Transverse colon (tissue), 4 donors: Measurements from ENCODE around the gene ECEL1. TPM values are rescaled to one million over a fixed set of nuclear protein-coding genes. Genes with fewer than 3 reads are reported as not detected.
"Not testable (repeated sequence)": the region's sequence is repeated elsewhere in the genome, so short reads cannot be mapped to it uniquely, and the experiment has no call there.

Experiments
- DNase-seq: peaks from one replicate; pipeline ENCODE4 v3.0.0-alpha.2; 2019
- H3K27ac ChIP-seq, 4 donors: fragments of 200-600 bp; sonication (generic); 2 replicates each; pipeline ENCODE4 v1.5.1; 2016 to 2018; ENCODE audit warnings: inconsistent platforms in 4 of 4
- H3K27me3 ChIP-seq: fragments of 200-600 bp; sonication (generic); 2 replicates; pipeline ENCODE4 v1.5.1; 2017; ENCODE audit warnings: inconsistent platforms
- H3K36me3 ChIP-seq, 4 donors: fragments of 200-600 bp; sonication (generic); 2 replicates each; pipeline ENCODE4 v1.5.1; 2017 to 2019; ENCODE audit warnings: inconsistent platforms in 4 of 4
- H3K4me1 ChIP-seq, 4 donors: fragments of 200-600 bp; sonication (generic); 2 replicates each; pipeline ENCODE4 v1.5.1; 2017 to 2020; ENCODE audit warnings: inconsistent platforms in 4 of 4
- H3K4me3 ChIP-seq, 4 donors: fragments of 200-600 bp; sonication (generic); 1 replicate in 1 of 4; 2 replicates in 3 of 4; pipeline versions ENCODE4 v1.5.1 to v1.6.1; 2017 to 2019; ENCODE audit warnings: inconsistent platforms in 4 of 4
- H3K9me3 ChIP-seq, 2 donors: fragments of 200-600 bp; sonication (generic); 2 replicates each; pipeline ENCODE4 v1.5.1; 2017 to 2019; ENCODE audit warnings: inconsistent platforms in 2 of 2
- EP300 ChIP-seq: sonication (generic); formaldehyde crosslinking; IDR thresholded peaks from one replicate; pipeline ENCODE4 v1.6.1; 2017; ENCODE audit warnings: antibody characterized with exemption, low read depth
- POLR2A ChIP-seq: fragments of 450-650 bp; IDR thresholded peaks from one replicate; pipeline ENCODE4 v1.6.1; 2016; ENCODE audit warnings: antibody characterized with exemption, mild to moderate bottlenecking, moderate library complexity
- POLR2AphosphoS5 ChIP-seq, 3 donors: sonication (generic); formaldehyde crosslinking; IDR thresholded peaks; one replicate each; pipeline ENCODE4 v1.6.1; 2016; ENCODE audit warnings: antibody characterized with exemption in 3 of 3
- WGBS, 2 donors: methylation state at CpG; one replicate each; pipeline ENCODE4 v1.1.5; 2018; ENCODE audit warnings: low coverage in 1 of 2; 5-methylcytosine and 5-hydroxymethylcytosine counted together
- in situ Hi-C, 4 donors: fragments of 200-750 bp; cut with MboI; loops; one replicate each; pipeline versions ENCODE4 v1.15.0 to v1.15.1; 2017; ENCODE audit warnings: low sequenced_read_pairs in 3 of 4, low pct_ligation_motif_present in 1 of 4, low pct_unique_long_range_greater_than_20kb in 1 of 4
- intact Hi-C: fragments of 100-400 bp; cut with DNase I; formaldehyde crosslinking; loops from one replicate; pipeline ENCODE4 v1.15.1; 2023; ENCODE audit warnings: low total_unique reads
- total RNA-seq, 4 donors: library from RNA; depleted of rRNA; stranded (reverse); fragments of >200 nt; gene quantifications; one replicate each; pipeline ENCODE4 v1.1.0, GENCODE V29; 2016
- TF ChIP-seq, protein P1 (sequence below), 5 experiments: fragments of 200-600 bp in 3 of 5; fragments of 450-650 bp in 2 of 5; sonication (generic) in 3 of 5; IDR thresholded peaks; 1 replicate in 2 of 5; 2 replicates in 3 of 5; pipeline ENCODE4 v1.5.1; 2016 to 2017; ENCODE audit warnings: antibody characterized with exemption in 5 of 5, inconsistent platforms in 3 of 5, mild to moderate bottlenecking in 2 of 5, moderate library complexity in 1 of 5

ECEL1 gene
- total RNA-seq, 4 donors from 2014 or later, result not detected

DNA sequence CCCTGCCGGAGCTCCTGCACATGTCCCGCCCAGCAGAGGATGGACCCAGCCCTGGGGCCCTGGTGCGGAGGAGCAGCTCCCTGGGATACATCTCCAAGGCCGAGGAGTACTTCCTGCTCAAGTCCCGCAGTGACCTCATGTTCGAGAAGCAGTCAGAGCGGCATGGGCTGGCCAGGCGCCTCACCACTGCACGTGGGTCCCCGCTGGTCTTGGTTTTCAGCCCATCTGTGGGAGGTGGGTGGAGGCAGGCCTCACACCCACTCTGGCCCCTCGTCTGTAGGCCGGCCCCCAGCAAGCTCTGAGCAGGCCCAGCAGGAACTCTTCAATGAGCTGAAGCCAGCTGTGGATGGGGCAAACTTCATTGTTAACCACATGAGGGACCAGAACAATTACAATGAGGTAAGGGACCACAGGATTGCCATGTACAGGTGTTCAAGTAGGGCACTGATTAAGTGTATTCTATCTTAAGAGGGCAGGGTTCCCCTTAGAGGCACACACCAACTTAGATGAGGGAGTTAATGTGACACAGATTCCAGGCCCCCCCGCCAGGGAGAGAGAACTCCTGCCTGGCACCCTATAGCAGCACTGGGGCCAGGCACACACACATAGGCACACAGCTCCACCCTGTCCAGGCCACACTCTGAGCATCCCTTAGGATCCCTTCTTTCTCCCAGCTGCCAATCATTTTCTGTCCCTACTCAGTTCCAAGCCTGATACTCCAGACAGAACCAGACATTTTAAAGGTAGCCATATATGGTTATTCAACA, 46.5 kb upstream of the ECEL1 start:
- in situ Hi-C loops, result no loop called here

GRCh38 chr2:232532821-232533220, 45.2 kb upstream of the ECEL1 start:
- H3K27me3 ChIP-seq, result peaks cover 16% of the 10 kb centered on the region
- intact Hi-C loops, H3K27ac ChIP-seq, H3K36me3 ChIP-seq, H3K4me1 ChIP-seq, H3K4me3 ChIP-seq, H3K9me3 ChIP-seq, in situ Hi-C loops, DNase-seq: not testable (repeated sequence)
- whole genome bisulfite sequencing, 2 donors, result 87% methylated on average over 7 of the region's 7 CpGs; no CpG with 5 or more reads in 1 of the 2 donors

More for the DNA sequence above, 46.5 kb upstream of the ECEL1 start:
- H3K27me3 ChIP-seq, result peaks cover 25% of the 10 kb centered on the region
- H3K27ac ChIP-seq, result no peak overlapping the region
- TF ChIP-seq EP300, result no peak
- no peak for TF ChIP-seq POLR2A
- TF ChIP-seq, protein P1, sequence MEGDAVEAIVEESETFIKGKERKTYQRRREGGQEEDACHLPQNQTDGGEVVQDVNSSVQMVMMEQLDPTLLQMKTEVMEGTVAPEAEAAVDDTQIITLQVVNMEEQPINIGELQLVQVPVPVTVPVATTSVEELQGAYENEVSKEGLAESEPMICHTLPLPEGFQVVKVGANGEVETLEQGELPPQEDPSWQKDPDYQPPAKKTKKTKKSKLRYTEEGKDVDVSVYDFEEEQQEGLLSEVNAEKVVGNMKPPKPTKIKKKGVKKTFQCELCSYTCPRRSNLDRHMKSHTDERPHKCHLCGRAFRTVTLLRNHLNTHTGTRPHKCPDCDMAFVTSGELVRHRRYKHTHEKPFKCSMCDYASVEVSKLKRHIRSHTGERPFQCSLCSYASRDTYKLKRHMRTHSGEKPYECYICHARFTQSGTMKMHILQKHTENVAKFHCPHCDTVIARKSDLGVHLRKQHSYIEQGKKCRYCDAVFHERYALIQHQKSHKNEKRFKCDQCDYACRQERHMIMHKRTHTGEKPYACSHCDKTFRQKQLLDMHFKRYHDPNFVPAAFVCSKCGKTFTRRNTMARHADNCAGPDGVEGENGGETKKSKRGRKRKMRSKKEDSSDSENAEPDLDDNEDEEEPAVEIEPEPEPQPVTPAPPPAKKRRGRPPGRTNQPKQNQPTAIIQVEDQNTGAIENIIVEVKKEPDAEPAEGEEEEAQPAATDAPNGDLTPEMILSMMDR (IDR thresholded peaks at IDR 0.05), result no peak
- no peak for TF ChIP-seq POLR2AphosphoS5 (IDR thresholded peaks at IDR 0.05)
- WGBS, 2 donors, result 86 to 90% methylated on average over 1 to 9 of the region's 13 CpGs
- intact Hi-C loops, result no loop called here
- H3K9me3 ChIP-seq, result no peaks in the 10 kb centered on the region
- no peak overlapping the region for H3K4me3 ChIP-seq
- DNase-seq, result no peak
- no peaks in the 10 kb centered on the region for H3K36me3 ChIP-seq
- no peaks in the 10 kb centered on the region for H3K4me1 ChIP-seq

GRCh38 chr2:232532419-232532818, 44.8 kb upstream of the ECEL1 start:
- Histone ChIP-seq H3K4me1 (no peaks in the 10 kb centered on the region), H3K27me3 (peaks cover 12% of the 10 kb centered on the region), H3K36me3 (no peaks in the 10 kb centered on the region), H3K27ac (no peak overlapping the region), H3K4me3 (no peak overlapping the region), H3K9me3 (no peaks in the 10 kb centered on the region)
- no peak for TF ChIP-seq POLR2A
- no peak for TF ChIP-seq EP300
- in situ Hi-C loops, result no loop called here
- WGBS, 2 donors, result 57 to 91% methylated on average over 7 to 9 of the region's 9 CpGs
- intact Hi-C loops, result no loop called here
- no peak for DNase-seq

- intact Hi-C loops (no loop called here), in situ Hi-C loops (no loop called here)
- Histone ChIP-seq H3K9me3 (no peaks in the 10 kb centered on the region), H3K36me3 (no peaks in the 10 kb centered on the region), H3K27me3 (peaks cover 17% of the 10 kb centered on the region), H3K4me1 (no peaks in the 10 kb centered on the region), H3K27ac (no peak overlapping the region), H3K4me3 (no peak overlapping the region)
- 75 to 79% methylated on average over 7 to 8 of the region's 9 CpGs for WGBS, 2 donors
- DNase-seq, result no peak
- TF ChIP-seq POLR2AphosphoS5 (IDR thresholded peaks at IDR 0.05) (no peak), POLR2A (no peak), EP300 (no peak)
- TF ChIP-seq, protein P1 (IDR thresholded peaks at IDR 0.05), result no peak
Measured at GRCh38 chr2:232530626-232531260, 43.1 kb upstream of the ECEL1 start.

- Histone ChIP-seq H3K27ac (no peak overlapping the region), H3K36me3 (no peaks in the 10 kb centered on the region), H3K9me3 (no peaks in the 10 kb centered on the region), H3K4me1 (peaks cover 0 to 4% (median 0%) of the 10 kb centered on the region in 4 donors), H3K4me3 (no peak overlapping the region), H3K27me3 (peaks cover 21% of the 10 kb centered on the region)
- intact Hi-C loops, result no loop called here
- in situ Hi-C loops, result no loop called here
- TF ChIP-seq, protein P1 (IDR thresholded peaks at IDR 0.05), result no peak
- no peak for TF ChIP-seq EP300
- no peak for TF ChIP-seq POLR2AphosphoS5 (IDR thresholded peaks at IDR 0.05)
- TF ChIP-seq POLR2A, result no peak
- 89% methylated on average over 15 of the region's 17 CpGs; no CpG with 5 or more reads in 1 of the 2 donors for WGBS, 2 donors
- no peak for DNase-seq
Measured at GRCh38 chr2:232529806-232530547, 42.3 kb upstream of the ECEL1 start.
